AG04449 (cell line): ENCODE data around the gene GREB1L.

Source experiments
- CTCF ChIA-PET: fragments of 350-600 bp; formaldehyde crosslinking; extraction: SDS; loops from one replicate; lab custom pipeline; 2021; ENCODE audit warnings: antibody characterized with exemption; lab: Yijun Ruan, JAX
- POLR2A ChIA-PET: fragments of 400-600, 350-600 bp; formaldehyde crosslinking; extraction: SDS; loops from one replicate; lab custom pipeline; 2020; ENCODE audit warnings: antibody characterized with exemption, inconsistent platforms; lab: Yijun Ruan, JAX
- DNase-seq: peaks from one replicate; pipeline ENCODE4 v3.0.0-alpha.2; 2010; ENCODE audit warnings: low read depth, low spot score
- H3K4me3 ChIP-seq: 2 replicates; pipeline ENCODE4 v1.5.1; 2011; ENCODE audit warnings: low read depth, mild to moderate bottlenecking, control low read depth, low read length
- TF ChIP-seq, protein P1 (sequence below): IDR thresholded peaks from one replicate; pipeline ENCODE4 v1.5.1; 2011; ENCODE audit warnings: mild to moderate bottlenecking, moderate library complexity, low read length, control low read depth, inconsistent platforms; ENCODE audit not compliant: insufficient read depth; ENCODE audit errors: missing control alignments

Gene GREB1L

DNA sequence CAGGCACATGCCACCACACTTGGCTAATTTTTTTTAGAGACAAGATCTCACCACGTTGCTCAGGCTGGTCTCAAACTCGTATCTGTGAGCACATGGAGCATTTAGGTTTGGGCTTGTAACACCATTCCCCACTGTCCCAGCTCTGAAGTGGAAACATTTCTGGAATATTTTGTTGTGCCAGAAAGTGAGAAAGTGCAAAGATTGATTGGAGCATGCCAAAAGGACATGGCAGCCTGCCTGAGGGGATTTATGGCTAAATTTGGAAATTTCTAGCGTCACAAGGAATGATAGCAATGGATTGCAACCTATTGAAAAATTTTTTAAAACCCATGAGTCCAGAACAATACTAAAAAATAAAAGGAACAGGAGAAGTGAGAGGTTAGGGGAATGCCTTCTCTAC is 221.7 kb downstream of the GREB1L start:
- CTCF ChIA-PET, result interaction anchor here (1.5 kb wide), 1 partner anchor 20 kb away, joined by 4 read pairs; no protein-coding TSS in a partner anchor
- H3K4me3 ChIP-seq, result no peak overlapping the region
- TF ChIP-seq, protein P1, sequence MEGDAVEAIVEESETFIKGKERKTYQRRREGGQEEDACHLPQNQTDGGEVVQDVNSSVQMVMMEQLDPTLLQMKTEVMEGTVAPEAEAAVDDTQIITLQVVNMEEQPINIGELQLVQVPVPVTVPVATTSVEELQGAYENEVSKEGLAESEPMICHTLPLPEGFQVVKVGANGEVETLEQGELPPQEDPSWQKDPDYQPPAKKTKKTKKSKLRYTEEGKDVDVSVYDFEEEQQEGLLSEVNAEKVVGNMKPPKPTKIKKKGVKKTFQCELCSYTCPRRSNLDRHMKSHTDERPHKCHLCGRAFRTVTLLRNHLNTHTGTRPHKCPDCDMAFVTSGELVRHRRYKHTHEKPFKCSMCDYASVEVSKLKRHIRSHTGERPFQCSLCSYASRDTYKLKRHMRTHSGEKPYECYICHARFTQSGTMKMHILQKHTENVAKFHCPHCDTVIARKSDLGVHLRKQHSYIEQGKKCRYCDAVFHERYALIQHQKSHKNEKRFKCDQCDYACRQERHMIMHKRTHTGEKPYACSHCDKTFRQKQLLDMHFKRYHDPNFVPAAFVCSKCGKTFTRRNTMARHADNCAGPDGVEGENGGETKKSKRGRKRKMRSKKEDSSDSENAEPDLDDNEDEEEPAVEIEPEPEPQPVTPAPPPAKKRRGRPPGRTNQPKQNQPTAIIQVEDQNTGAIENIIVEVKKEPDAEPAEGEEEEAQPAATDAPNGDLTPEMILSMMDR, result no peak
- POLR2A ChIA-PET, result no interaction called here
- no peak for DNase-seq

DNA sequence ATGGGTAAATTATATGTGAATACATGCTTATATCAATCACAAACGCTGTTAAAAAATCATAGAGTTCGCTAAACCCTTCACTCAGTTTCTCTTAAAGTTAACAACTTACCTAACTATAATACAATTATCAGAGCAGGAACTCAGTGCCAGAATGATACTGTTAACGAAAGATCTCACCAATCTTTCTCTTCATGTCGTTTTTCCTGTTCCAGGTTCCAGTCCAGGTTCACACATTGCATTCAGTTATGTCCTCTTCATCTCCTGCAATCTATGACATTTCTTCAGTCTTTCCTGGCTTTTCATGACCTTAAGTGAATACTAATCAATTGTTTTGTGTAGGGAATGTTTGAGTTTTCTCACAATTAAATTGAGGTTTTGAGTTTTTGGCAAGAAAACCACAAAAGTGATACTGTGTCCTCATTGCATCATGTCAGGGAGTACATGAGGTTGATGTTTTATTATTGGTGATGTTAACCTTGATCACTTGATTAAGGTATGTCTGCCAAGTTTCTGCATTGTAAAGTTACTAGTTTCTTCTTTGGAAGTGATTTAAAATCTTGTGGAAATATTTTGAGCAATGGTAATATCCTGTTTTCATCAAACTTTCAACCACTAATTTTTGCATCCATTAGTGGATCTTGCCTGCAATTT is 226.6 kb downstream of the GREB1L start:
- TF ChIP-seq, protein P1, result no peak
- DNase-seq, result no peak
- no peak overlapping the region for H3K4me3 ChIP-seq
- POLR2A ChIA-PET, result no interaction called here
- CTCF ChIA-PET, result interaction anchor here (2.1 kb wide), 1 partner anchor 20 kb away, joined by 11 read pairs; no protein-coding TSS in a partner anchor

DNA sequence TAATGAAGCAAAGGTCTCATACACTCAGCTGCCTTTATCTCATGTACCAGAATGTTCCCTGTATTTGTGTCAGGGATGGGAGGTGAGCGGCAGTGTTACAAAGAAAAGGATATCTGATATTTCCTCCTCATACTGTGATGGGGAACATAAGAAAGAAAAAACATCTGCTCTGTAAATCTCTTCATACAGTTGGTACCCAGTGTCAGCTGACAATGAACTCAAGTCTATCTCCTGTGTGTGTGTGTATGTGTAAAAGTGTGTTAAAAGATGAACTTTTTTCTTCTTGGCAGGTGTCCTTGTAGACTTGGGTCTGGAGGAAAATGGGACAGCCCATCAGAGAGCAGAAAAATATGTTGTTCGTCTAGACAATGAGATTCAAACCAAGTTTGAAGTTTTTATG is 230.7 kb downstream of the GREB1L start:
- TF ChIP-seq, protein P1, result no peak
- ChIA-PET POLR2A (no interaction called here), CTCF (interaction anchor here (0.7 kb wide), 1 partner anchor 278 kb away, joined by 5 read pairs; no protein-coding TSS in a partner anchor)
- no peak overlapping the region for H3K4me3 ChIP-seq
- no peak for DNase-seq

DNA sequence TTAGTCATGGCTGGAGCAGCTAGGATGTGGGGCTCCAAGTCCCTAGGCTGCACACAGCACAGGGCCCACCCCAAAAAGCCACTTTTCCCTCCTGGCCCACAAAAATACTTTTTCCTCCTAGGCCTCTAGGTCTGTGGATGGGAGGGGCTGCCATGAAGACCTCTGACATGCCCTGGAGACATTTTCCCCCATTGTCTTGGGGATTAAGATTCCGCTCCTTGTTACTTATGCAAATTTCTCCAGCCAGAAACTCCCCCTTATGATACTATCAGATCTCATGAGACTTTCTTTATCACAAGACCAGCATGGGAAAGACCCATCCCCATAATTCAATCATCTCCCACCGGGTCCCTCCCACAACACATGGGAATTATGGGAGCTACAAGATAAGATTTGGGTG is 232.6 kb downstream of the GREB1L start:
- TF ChIP-seq, protein P1, result no peak
- CTCF ChIA-PET, result interaction anchor here (2.3 kb wide), 1 partner anchor 14 kb away, joined by 8 read pairs; no protein-coding TSS in a partner anchor
- POLR2A ChIA-PET, result no interaction called here
- H3K4me3 ChIP-seq, result no peak overlapping the region
- no peak for DNase-seq

DNA sequence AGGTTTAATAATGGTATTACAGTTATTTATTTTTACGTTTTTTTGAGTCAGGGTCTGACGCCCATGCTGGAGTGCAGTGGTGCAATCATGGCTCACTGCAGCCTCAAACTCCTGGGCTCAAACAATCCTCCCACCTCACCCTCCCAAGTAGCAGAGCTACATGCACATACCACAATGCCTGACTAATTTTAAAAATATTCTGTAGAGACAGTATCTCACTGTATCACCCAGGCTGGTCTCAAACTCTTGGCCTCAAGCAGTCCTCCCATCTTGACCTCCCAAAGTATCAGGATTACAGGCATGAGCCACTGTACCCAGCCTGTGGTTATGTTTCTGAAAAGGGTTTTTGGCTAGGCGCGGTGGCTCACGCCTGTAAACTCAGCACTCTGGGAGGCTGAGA is 237.7 kb downstream of the GREB1L start:
- H3K4me3 ChIP-seq, result no peak overlapping the region
- ChIA-PET CTCF (interaction anchor here (1.5 kb wide), 1 partner anchor 9 kb away, joined by 9 read pairs; no protein-coding TSS in a partner anchor), POLR2A (no interaction called here)
- TF ChIP-seq, protein P1, result no peak
- DNase-seq, result no peak

DNA sequence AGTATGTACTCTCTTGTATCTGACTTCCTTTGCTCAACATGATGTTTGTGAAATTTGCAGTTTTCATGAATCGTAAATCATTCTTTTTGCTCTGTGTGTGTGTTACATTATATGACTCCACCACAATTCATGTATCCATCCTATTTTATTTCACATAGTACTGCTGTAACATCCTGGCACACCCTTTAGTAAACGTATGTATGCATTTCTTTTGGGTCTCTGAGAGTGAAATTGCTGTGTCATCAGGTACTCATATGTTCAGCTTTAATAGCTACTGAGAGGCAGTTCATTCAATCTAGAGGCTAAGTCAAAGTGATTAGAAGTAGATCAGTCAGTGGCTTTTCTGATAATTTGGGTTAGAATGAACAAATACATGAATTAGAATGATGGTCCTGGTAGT is 239.7 kb downstream of the GREB1L start:
- CTCF ChIA-PET, result interaction anchor here (1.0 kb wide), 1 partner anchor 287 kb away, joined by 3 read pairs; no protein-coding TSS in a partner anchor
- TF ChIP-seq, protein P1, result no peak
- POLR2A ChIA-PET, result no interaction called here
- no peak for DNase-seq
- H3K4me3 ChIP-seq, result no peak overlapping the region
